GM08714 (cell line): ENCODE results near the gene CASR.
"Not testable (repeated sequence)": the region's sequence is repeated elsewhere in the genome, so short reads cannot be mapped to it uniquely, and the experiment has no call there.

Experiments used
- H3K4me3 ChIP-seq: fragments of 200-500 bp; sonication (Bioruptor generic); 2 replicates; pipeline ENCODE4 v1.5.1; 2014; ENCODE audit warnings: mild to moderate bottlenecking, low read length, inconsistent platforms
- ZNF274 ChIP-seq: IDR thresholded peaks from 2 replicates; pipeline ENCODE4 v1.6.1; 2012; ENCODE audit warnings: mild to moderate bottlenecking, low read depth, low read length

The CASR gene

GRCh38 chr3:122189357-122189756 is 5.9 kb downstream of the CASR start:
- no peak overlapping the region for H3K4me3 ChIP-seq
- TF ChIP-seq ZNF274: no peak

GRCh38 chr3:122190525-122190924 is 7.1 kb downstream of the CASR start:
- TF ChIP-seq ZNF274: no peak

GRCh38 chr3:122198966-122199365 is 15.5 kb downstream of the CASR start:
- TF ChIP-seq ZNF274: no peak
- no peak overlapping the region for H3K4me3 ChIP-seq

More at GRCh38 chr3:122190525-122190924, 7.1 kb downstream of the CASR start:
- no peak overlapping the region for H3K4me3 ChIP-seq

- TF ChIP-seq ZNF274: no peak
- no peak overlapping the region for H3K4me3 ChIP-seq
Measured at GRCh38 chr3:122199552-122199951, 16.1 kb downstream of the CASR start.

- H3K4me3 ChIP-seq: no peak overlapping the region
- no peak for TF ChIP-seq ZNF274
Measured at GRCh38 chr3:122200661-122201060, 17.2 kb downstream of the CASR start.

- not testable (repeated sequence) for H3K4me3 ChIP-seq
Measured at GRCh38 chr3:122201476-122201875, 18.0 kb downstream of the CASR start.

GRCh38 chr3:122208579-122208978 is 25.1 kb downstream of the CASR start:
- no peak for TF ChIP-seq ZNF274
- no peak overlapping the region for H3K4me3 ChIP-seq

- no peak for TF ChIP-seq ZNF274
Measured at GRCh38 chr3:122213650-122214049, 30.2 kb downstream of the CASR start.

GRCh38 chr3:122214711-122215110 is 31.2 kb downstream of the CASR start:
- no peak for TF ChIP-seq ZNF274
- H3K4me3 ChIP-seq: no peak overlapping the region

More at GRCh38 chr3:122213650-122214049, 30.2 kb downstream of the CASR start:
- no peak overlapping the region for H3K4me3 ChIP-seq

GRCh38 chr3:122215592-122216298 is 32.3 kb downstream of the CASR start:
- TF ChIP-seq ZNF274: no peak
- no peak overlapping the region for H3K4me3 ChIP-seq

- no peak overlapping the region for H3K4me3 ChIP-seq
- no peak for TF ChIP-seq ZNF274
Measured at GRCh38 chr3:122217901-122218300, 34.4 kb downstream of the CASR start.

- no peak overlapping the region for H3K4me3 ChIP-seq
- TF ChIP-seq ZNF274: no peak
Measured at GRCh38 chr3:122219242-122219872, 35.9 kb downstream of the CASR start.

GRCh38 chr3:122227036-122227781 is 43.7 kb downstream of the CASR start:
- no peak overlapping the region for H3K4me3 ChIP-seq
- no peak for TF ChIP-seq ZNF274

GRCh38 chr3:122230174-122230573 is 46.7 kb downstream of the CASR start:
- H3K4me3 ChIP-seq: no peak overlapping the region
- no peak for TF ChIP-seq ZNF274
